SK-N-SH (cell line): ENCODE data around the gene TTLL6.

Source experiments
- CTCF ChIP-seq: fragments of 200-600 bp; sonication (generic); IDR thresholded peaks from 2 replicates; pipeline ENCODE4 v1.6.1; 2017; ENCODE audit warnings: antibody characterized with exemption, mild to moderate bottlenecking, moderate library complexity
- ELF1 ChIP-seq: IDR thresholded peaks from 2 replicates; pipeline ENCODE4 v1.4.0; 2012
- EP300 ChIP-seq, 2 experiments: IDR thresholded peaks; 2 replicates each; pipeline versions ENCODE4 v1.4.0 to v1.6.1; 2012; ENCODE audit warnings: borderline replicate concordance in 1 of 2, low read depth in 1 of 2, low read length in 1 of 2
- GABPA ChIP-seq: IDR thresholded peaks from 2 replicates; pipeline ENCODE4 v1.4.0; 2012; ENCODE audit warnings: low read depth, mild to moderate bottlenecking
- MAX ChIP-seq: IDR thresholded peaks from 2 replicates; pipeline ENCODE4 v1.4.0; 2012; ENCODE audit warnings: low read depth
- NRF1 ChIP-seq: IDR thresholded peaks from 2 replicates; pipeline ENCODE4 v1.6.1; 2012; ENCODE audit warnings: low read depth, mild to moderate bottlenecking, low read length
- PBX3 ChIP-seq: IDR thresholded peaks from 2 replicates; pipeline ENCODE4; 2012
- POLR2AphosphoS5 ChIP-seq: IDR thresholded peaks from 2 replicates; pipeline ENCODE4 v1.6.1; 2012; ENCODE audit warnings: low read depth, low read length
- RAD21 ChIP-seq: IDR thresholded peaks from 2 replicates; pipeline ENCODE4 v1.6.1; 2012; ENCODE audit warnings: mild to moderate bottlenecking, low read length
- RXRA ChIP-seq: IDR thresholded peaks from 2 replicates; pipeline ENCODE4 v1.4.0; 2012; ENCODE audit warnings: low read depth, mild to moderate bottlenecking, borderline replicate concordance
- SMC3 ChIP-seq: IDR thresholded peaks from 2 replicates; pipeline ENCODE4 v1.6.1; 2012; ENCODE audit warnings: low read depth, low read length, improper control_type of control experiment
- TAF1 ChIP-seq: IDR thresholded peaks from 2 replicates; pipeline ENCODE4 v1.6.1; 2012; ENCODE audit warnings: low read depth, mild to moderate bottlenecking, low read length, moderate library complexity, borderline replicate concordance
- ZBTB33 ChIP-seq: IDR thresholded peaks from 2 replicates; pipeline ENCODE4 v1.4.0; 2012; ENCODE audit warnings: low read depth, borderline replicate concordance

- TF ChIP-seq NRF1: no peak
- TF ChIP-seq RAD21: no peak
- no peak for TF ChIP-seq ELF1
- no peak for TF ChIP-seq CTCF
- no peak for TF ChIP-seq PBX3
- no peak for TF ChIP-seq POLR2AphosphoS5
- no peak for TF ChIP-seq EP300 (IDR thresholded peaks at IDR 0.05; ENCODE audit: borderline replicate concordance in 1 of 2, low read depth in 1 of 2, low read length in 1 of 2)
- TF ChIP-seq ZBTB33: no peak
- no peak for TF ChIP-seq TAF1
- no peak for TF ChIP-seq GABPA
- no peak for TF ChIP-seq MAX
- no peak for TF ChIP-seq RXRA
- no peak for TF ChIP-seq SMC3
Measured at GRCh38 chr17:48751733-48752398, 65.2 kb downstream of the TTLL6 start.
